GM23338 (cell line): ENCODE data around the gene IL17REL. TPM values are rescaled to one million over a fixed set of nuclear protein-coding genes. Genes with fewer than 3 reads are reported as not detected.

Source experiments
- ATAC-seq: fragments of 200-7000 bp; cut with Tn5 transposase; 3 replicates; pipeline ENCODE4 v1.9.1; 2020
- DNase-seq: peaks from one replicate; pipeline ENCODE4 v3.0.0-alpha.2; 2015; ENCODE audit warnings: low spot score
- H2AFZ ChIP-seq: fragments of 200-600 bp; sonication (generic); 2 replicates; pipeline ENCODE4 v1.8.0; 2016; ENCODE audit warnings: antibody characterized with exemption, mild to moderate bottlenecking, moderate library complexity
- H3F3A ChIP-seq: fragments of 200-600 bp; sonication (generic); replicated peaks from 2 replicates; pipeline ENCODE4 v1.8.0; 2017; ENCODE audit warnings: antibody characterized with exemption, mixed run types, low read depth
- H3K27ac ChIP-seq: fragments of 200-600 bp; sonication (generic); 2 replicates; pipeline ENCODE4 v1.6.1; 2016; ENCODE audit warnings: low read depth
- H3K27me3 ChIP-seq: fragments of 200-600 bp; sonication (generic); 2 replicates; pipeline ENCODE4 v1.8.0; 2016; ENCODE audit warnings: mild to moderate bottlenecking, mixed run types, moderate library complexity; ENCODE audit not compliant: insufficient read depth
- H3K36me3 ChIP-seq: fragments of 200-600 bp; sonication (generic); 2 replicates; pipeline ENCODE4 v1.8.0; 2016; ENCODE audit warnings: mild to moderate bottlenecking; ENCODE audit not compliant: insufficient read depth
- H3K4me1 ChIP-seq: fragments of 200-600 bp; sonication (generic); 2 replicates; pipeline ENCODE4 v1.8.0; 2016; ENCODE audit warnings: mild to moderate bottlenecking, moderate library complexity; ENCODE audit not compliant: insufficient read depth
- H3K4me2 ChIP-seq: fragments of 200-600 bp; sonication (generic); 2 replicates; pipeline ENCODE4 v1.7.1; 2017; ENCODE audit warnings: mixed run types
- H3K4me3 ChIP-seq: fragments of 200-600 bp; sonication (generic); 2 replicates; pipeline ENCODE4 v1.6.1; 2016; ENCODE audit warnings: mixed run types
- H3K79me2 ChIP-seq: fragments of 200-600 bp; sonication (generic); replicated peaks from 2 replicates; pipeline ENCODE4 v1.8.0; 2017; ENCODE audit warnings: mild to moderate bottlenecking; ENCODE audit not compliant: insufficient read depth
- H3K9me2 ChIP-seq: fragments of 200-600 bp; sonication (generic); 2 replicates; pipeline ENCODE4 v1.8.0; 2017; ENCODE audit not compliant: insufficient read depth
- H4K20me1 ChIP-seq: fragments of 200-600 bp; sonication (generic); replicated peaks from 2 replicates; pipeline ENCODE4 v1.8.0; 2017; ENCODE audit warnings: mild to moderate bottlenecking; ENCODE audit not compliant: insufficient read depth
- H3K27ac Mint-ChIP-seq: 2 replicates; pipeline ENCODE4 v1.8.0; 2020; ENCODE audit warnings: inconsistent platforms, mild to moderate bottlenecking, moderate library complexity, mixed read lengths
- H3K27me3 Mint-ChIP-seq: 3 replicates; pipeline ENCODE4 v1.8.0; 2022; ENCODE audit warnings: low read depth, mild to moderate bottlenecking, moderate library complexity, mixed read lengths, inconsistent platforms; ENCODE audit not compliant: insufficient read depth, poor library complexity
- H3K36me3 Mint-ChIP-seq: 3 replicates; pipeline ENCODE4 v1.8.0; 2021; ENCODE audit warnings: low read depth, mild to moderate bottlenecking, inconsistent platforms, moderate library complexity, mixed read lengths
- H3K4me1 Mint-ChIP-seq: 3 replicates; pipeline ENCODE4 v1.8.0; 2020; ENCODE audit warnings: mild to moderate bottlenecking, inconsistent platforms, mixed read lengths
- H3K4me3 Mint-ChIP-seq: 3 replicates; pipeline ENCODE4 v1.8.0; 2021; ENCODE audit warnings: moderate library complexity, mild to moderate bottlenecking, inconsistent platforms, mixed read lengths
- H3K9me3 Mint-ChIP-seq: 3 replicates; pipeline ENCODE4 v1.8.0; 2020; ENCODE audit warnings: moderate library complexity, mild to moderate bottlenecking, inconsistent platforms, mixed read lengths
- CREB1 ChIP-seq: fragments of 250-450 bp; sonication (Bioruptor Pico); IDR thresholded peaks from 2 replicates; pipeline ENCODE4 v1.5.0; 2020; ENCODE audit warnings: low read depth, mild to moderate bottlenecking, moderate library complexity
- CTCF ChIP-seq, 2 experiments: fragments of 200-600 bp in 1 of 2; sonication (generic) in 1 of 2; conservative IDR thresholded peaks; 2 replicates each; pipeline versions ENCODE4 v1.5.1 to v1.6.1; 2016 to 2017; ENCODE audit warnings: antibody characterized with exemption in 2 of 2, low read depth in 2 of 2, mild to moderate bottlenecking in 2 of 2, moderate library complexity in 1 of 2
- ETS1 ChIP-seq: IDR thresholded peaks from 2 replicates; pipeline ENCODE4 v1.6.1; 2016; ENCODE audit warnings: antibody characterized with exemption
- EZH2 ChIP-seq: fragments of 200-600 bp; sonication (generic); IDR thresholded peaks from one replicate; pipeline ENCODE4 v1.8.0; 2017; ENCODE audit warnings: antibody characterized with exemption, mild to moderate bottlenecking, low read depth; ENCODE audit not compliant: unreplicated experiment
- EZH2phosphoT487 ChIP-seq: fragments of 200-600 bp; sonication (generic); IDR thresholded peaks from one replicate; pipeline ENCODE4 v1.8.1; 2018; ENCODE audit warnings: antibody characterized with exemption; ENCODE audit not compliant: unreplicated experiment
- JUNB ChIP-seq: IDR thresholded peaks from one replicate; pipeline ENCODE4 v1.6.1; 2016; ENCODE audit warnings: antibody characterized with exemption; ENCODE audit not compliant: unreplicated experiment
- NANOG ChIP-seq: IDR thresholded peaks from 2 replicates; pipeline ENCODE4 v1.6.1; 2016; ENCODE audit warnings: antibody characterized with exemption, borderline replicate concordance
- POLR2AphosphoS5 ChIP-seq: IDR thresholded peaks from 2 replicates; pipeline ENCODE4 v1.6.1; 2016; ENCODE audit warnings: antibody characterized with exemption, low read depth
- STAT1 ChIP-seq: IDR thresholded peaks from one replicate; pipeline ENCODE4 v1.6.1; 2016; ENCODE audit warnings: antibody characterized with exemption; ENCODE audit not compliant: unreplicated experiment
- ZNF114 ChIP-seq: fragments of 250-450 bp; sonication (Bioruptor Pico); IDR thresholded peaks from 2 replicates; pipeline ENCODE4 v1.5.0; 2020; ENCODE audit warnings: mild to moderate bottlenecking, moderate library complexity
- ZNF331 ChIP-seq: fragments of 250-450 bp; sonication (Bioruptor Pico); IDR thresholded peaks from 2 replicates; pipeline ENCODE4 v1.5.0; 2020; ENCODE audit warnings: low read depth, mild to moderate bottlenecking, moderate library complexity
- ZNF462 ChIP-seq: fragments of 250-450 bp; sonication (Bioruptor Pico); IDR thresholded peaks from 2 replicates; pipeline ENCODE4 v1.5.0; 2020; ENCODE audit warnings: mild to moderate bottlenecking, moderate library complexity
- polyA plus RNA-seq: library from polyadenylated mRNA; unstranded; fragments of >200 nt; fragmentation: Nextera tagmentation; extraction: Ambion mirVana; gene quantifications from 2 replicates; pipeline ENCODE4 v1.2.1, GENCODE V29; 2016
- total RNA-seq: library from RNA; depleted of rRNA; stranded (reverse); fragments of >200 nt; shearing (Covaris generic); gene quantifications from 2 replicates; pipeline ENCODE4 v1.2.3, GENCODE V29; 2014
- TF ChIP-seq, protein P1 (sequence below): IDR thresholded peaks from one replicate; pipeline ENCODE4 v1.6.1; 2018; ENCODE audit warnings: antibody characterized with exemption; ENCODE audit not compliant: unreplicated experiment

The IL17REL gene
- total and polyA plus RNA-seq, 2 experiments from 2014 or later = 0.31 TPM; not detected in 1

DNA sequence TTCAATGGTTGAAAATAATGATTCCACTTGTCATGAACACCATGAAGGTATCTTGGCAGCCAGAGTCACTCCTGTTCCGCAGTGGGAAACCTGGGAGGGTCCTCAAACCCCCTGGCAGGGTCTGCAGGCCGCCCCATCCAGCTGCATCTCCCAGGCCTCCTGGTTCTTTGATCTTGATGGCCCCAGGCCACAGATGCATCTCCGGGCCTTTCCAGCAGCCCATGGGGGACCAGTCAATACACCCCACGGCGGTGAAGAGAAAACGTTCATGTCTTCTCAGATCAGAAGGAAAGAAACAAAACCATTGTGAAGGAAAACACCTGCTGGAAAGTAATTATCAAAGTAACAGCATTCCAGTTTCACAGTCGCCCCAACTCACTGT lies 47.3 kb upstream of the IL17REL start:
- Histone ChIP-seq H3K27ac (no peak overlapping the region), H3K4me2 (peak overlapping the region; percentile 89), H3K9me2 (no peaks in the 10 kb centered on the region), H2AFZ (no peak overlapping the region; the same call in 1 of the 2 replicates), H3K4me3 (peak overlapping the region; percentile 69; the same call in 1 of the 2 replicates), H3K79me2 (no peaks in the 10 kb centered on the region), H3K36me3 (no peaks in the 10 kb centered on the region), H4K20me1 (no peaks in the 10 kb centered on the region), H3F3A (0 out of 2 replicates have a peak, but pooled peaks cover 3% of the 10 kb centered on the region), H3K4me1 (peaks cover 5% of the 10 kb centered on the region), H3K27me3 (peaks cover 17% of the 10 kb centered on the region)
- H3K36me3 Mint-ChIP-seq = no peaks in the 10 kb centered on the region
- H3K4me1 Mint-ChIP-seq = peaks cover 11% of the 10 kb centered on the region
- TF ChIP-seq POLR2AphosphoS5 = no peak
- no peak for TF ChIP-seq ZNF114
- no peak for TF ChIP-seq NANOG
- no peak for TF ChIP-seq ETS1
- no peak for TF ChIP-seq ZNF462 (CRISPR knock-in tag)
- TF ChIP-seq CTCF (conservative IDR thresholded peaks at IDR 0.05; ENCODE audit: low read depth in 2 of 2) = no peak
- TF ChIP-seq JUNB = no peak
- TF ChIP-seq ZNF331 (CRISPR knock-in tag) = no peak
- TF ChIP-seq, protein P1, sequence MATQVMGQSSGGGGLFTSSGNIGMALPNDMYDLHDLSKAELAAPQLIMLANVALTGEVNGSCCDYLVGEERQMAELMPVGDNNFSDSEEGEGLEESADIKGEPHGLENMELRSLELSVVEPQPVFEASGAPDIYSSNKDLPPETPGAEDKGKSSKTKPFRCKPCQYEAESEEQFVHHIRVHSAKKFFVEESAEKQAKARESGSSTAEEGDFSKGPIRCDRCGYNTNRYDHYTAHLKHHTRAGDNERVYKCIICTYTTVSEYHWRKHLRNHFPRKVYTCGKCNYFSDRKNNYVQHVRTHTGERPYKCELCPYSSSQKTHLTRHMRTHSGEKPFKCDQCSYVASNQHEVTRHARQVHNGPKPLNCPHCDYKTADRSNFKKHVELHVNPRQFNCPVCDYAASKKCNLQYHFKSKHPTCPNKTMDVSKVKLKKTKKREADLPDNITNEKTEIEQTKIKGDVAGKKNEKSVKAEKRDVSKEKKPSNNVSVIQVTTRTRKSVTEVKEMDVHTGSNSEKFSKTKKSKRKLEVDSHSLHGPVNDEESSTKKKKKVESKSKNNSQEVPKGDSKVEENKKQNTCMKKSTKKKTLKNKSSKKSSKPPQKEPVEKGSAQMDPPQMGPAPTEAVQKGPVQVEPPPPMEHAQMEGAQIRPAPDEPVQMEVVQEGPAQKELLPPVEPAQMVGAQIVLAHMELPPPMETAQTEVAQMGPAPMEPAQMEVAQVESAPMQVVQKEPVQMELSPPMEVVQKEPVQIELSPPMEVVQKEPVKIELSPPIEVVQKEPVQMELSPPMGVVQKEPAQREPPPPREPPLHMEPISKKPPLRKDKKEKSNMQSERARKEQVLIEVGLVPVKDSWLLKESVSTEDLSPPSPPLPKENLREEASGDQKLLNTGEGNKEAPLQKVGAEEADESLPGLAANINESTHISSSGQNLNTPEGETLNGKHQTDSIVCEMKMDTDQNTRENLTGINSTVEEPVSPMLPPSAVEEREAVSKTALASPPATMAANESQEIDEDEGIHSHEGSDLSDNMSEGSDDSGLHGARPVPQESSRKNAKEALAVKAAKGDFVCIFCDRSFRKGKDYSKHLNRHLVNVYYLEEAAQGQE = no peak
- no peak for TF ChIP-seq STAT1
- no peak for TF ChIP-seq CREB1 (CRISPR knock-in tag)
- TF ChIP-seq EZH2 = no peak
- no peak for TF ChIP-seq EZH2phosphoT487
- no peak for ATAC-seq
- no peak for DNase-seq
- peaks cover 18% of the 10 kb centered on the region for H3K27me3 Mint-ChIP-seq
- peak overlapping the region; percentile 75 for H3K4me3 Mint-ChIP-seq
- no peaks in the 10 kb centered on the region for H3K9me3 Mint-ChIP-seq
- H3K27ac Mint-ChIP-seq = no peak overlapping the region
